Measurements from ENCODE around the gene CAMTA1.

CAMTA1 gene

DNA sequence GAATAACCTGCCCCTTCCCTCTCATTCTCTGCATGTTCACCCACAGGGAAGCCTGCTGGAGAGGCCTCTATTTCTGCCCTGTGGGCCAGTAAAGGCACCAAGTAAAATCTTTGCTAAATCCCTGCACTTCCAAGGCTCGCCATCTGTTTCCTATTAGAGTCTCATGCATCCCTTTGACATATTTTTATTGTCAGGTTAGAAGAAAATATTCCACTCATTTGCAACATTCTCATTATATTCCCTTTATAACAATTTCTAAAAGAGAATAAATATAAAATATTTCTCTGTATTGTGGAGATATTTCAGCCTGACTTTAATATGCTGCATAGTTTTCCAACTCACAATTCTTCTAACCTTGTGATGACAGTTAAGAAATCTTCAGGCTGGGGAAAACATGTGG is 645.4 kb downstream of the CAMTA1 start:
- no peak for DNase-seq

DNA sequence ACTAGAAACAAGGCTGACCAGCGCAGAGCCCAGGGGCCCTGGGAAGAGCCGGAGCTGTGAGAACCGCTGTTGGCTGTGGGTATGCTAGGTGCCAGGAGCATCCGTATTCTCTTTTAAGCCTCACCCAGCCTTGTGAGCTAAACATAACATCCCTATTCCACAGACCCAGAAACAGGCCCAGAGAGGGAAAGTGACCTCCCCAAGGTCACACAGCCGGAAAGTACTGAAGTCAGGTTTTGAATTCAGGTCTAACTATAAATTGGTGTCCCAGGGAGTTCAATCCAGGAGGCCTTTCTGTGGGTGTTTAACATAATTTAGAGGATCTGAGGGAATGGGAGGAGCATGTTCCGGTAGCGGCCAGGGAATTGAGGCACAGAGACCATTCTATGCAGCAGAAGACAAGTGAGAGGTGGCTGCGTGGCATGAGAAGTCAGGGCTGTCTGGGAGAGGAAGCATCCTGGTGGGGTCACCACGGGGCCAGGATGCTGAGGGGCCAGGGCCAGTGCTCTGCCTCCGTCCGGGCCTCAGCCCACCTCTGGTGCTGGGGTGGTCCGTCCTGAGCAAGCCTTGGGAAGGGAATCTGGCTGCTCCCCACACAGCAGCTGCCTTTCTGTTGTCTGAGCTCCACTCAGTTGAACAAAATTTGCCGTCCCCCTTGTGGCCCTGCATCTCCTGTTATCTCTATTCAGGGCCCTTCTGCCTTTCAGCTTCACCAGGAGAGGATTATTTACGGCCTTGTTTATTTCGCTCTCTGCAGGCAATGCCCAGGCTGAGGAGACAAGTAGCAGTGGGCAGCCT is 647.0 kb downstream of the CAMTA1 start:
- no peak for DNase-seq

DNA sequence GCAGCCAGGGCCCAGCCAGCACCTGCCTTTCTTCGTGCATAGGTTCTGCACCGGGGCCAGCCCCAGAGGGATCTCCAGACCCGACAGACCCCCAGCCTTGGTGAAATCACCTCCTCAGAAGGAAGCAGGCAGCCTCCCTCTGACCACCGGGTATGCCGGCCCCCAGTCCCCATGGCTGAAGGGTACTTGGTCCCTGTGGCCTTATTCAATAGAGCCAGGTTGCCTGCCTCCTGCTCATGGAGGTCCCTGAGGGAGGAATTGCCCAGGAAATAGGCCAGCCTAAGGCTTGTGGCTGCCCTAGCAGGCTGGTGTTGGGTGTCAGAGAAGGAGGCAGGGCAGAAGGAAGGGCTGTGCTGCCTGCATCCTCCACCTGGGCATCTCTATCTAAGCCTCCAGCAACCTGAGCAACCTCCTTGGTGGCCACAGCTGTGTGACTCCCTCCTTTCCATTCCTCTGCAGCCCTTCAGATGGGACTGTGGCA is 647.7 kb downstream of the CAMTA1 start:
- DNase-seq = no peak

DNA sequence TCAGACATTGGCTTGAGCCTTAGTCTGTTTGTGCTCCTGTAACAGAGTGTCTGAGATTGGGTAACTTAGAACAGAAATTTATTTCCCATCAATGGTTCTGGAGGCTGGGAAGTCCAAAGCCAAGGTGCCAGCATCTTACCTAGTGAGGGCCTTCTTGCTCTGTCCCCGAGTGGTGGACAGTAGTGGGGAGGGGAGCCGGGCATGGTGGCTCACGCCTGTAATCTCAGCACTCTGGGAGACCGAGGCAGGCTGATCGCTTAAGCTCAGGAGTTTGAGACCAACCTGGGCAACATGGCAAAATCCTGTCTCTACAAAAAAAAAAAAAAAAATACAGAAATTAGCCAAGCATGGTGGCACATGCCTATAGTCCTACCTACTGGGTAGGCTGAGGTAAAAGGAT is 649.3 kb downstream of the CAMTA1 start:
- DNase-seq = no peak

DNA sequence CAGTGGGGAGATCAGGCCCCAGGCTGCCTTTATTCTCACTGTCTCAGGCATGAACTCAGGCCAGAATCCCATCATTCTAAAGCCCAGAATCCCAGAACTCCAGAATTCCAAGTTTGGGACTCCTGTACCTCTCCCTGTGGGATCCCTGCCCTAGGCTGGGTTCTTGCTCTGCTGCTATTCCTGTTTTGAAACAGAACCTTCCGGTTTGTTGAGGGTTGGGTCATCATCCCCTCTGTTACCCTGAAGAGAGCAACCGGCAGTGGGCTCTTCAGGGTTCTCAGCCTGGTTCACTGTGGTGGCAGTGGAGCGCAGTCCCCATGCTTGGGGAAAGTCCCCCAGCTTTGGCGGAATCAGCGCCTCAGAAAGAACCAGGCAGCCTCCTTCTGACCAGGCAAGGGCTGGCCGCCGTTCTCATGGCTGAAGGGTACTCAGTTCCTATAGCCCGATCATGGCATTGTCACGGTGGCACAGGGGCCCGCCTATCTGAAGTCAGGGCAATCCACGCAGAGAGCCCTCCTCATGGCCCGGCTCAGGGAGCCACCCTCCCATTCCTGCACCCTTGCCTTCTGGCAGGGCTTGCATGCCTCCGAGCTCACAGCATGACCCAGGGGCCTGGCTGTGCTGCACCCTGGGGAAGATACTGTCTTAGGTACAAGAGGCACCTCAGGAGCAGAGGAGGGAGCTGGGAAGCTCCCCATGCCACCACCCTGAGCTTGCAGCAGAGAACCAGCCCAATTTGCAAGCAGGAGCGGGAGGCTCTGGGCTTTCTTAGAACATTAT is 650.2 kb downstream of the CAMTA1 start:
- no peak for DNase-seq

DNA sequence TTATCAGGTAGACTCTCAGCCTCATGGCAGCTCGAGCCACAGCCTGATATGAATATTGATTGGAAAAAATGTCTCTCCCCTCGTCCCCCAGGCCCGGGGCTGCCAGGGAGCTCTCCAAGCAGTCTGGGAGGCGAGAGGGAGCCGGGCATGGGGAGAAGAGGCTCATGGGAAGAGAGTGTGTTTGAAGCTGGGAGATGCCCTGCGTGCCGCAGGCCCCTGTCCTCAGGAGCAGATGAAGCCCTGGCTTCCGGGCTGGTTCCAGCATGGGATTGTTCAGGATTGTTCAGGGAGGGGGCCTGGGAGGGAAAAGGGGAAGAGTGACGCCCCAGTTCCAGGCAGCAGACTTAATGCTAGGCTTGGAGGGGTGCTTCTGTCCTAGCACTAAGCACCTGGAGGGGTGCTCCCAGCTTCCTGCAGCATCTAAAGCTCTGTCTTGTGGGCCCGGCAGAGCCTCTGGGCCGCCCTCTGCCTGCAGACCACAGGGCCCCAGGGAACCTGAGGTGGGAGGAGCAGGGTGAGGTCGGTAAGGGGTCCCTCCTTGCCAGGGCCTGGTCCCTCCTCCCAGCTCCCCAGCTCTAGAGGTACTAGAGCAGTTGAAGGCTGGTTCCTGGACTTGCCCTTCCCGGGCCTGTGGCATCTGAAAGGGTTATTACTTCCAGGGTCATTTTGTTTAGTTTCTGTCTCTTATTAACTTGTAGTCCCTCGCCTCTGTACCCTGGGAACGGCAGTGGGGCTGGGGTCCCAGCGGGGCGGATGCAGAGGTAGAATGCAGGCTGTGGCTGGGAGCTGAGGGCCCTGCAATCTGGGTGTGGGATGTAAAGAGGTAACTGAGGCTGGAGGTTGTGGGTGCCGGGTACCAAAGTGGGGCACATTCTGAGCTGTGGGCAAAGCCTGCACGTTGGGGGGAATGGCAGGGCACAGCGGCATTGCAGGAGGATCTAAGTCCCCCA is 651.1 kb downstream of the CAMTA1 start:
- DNase-seq = no peak

DNA sequence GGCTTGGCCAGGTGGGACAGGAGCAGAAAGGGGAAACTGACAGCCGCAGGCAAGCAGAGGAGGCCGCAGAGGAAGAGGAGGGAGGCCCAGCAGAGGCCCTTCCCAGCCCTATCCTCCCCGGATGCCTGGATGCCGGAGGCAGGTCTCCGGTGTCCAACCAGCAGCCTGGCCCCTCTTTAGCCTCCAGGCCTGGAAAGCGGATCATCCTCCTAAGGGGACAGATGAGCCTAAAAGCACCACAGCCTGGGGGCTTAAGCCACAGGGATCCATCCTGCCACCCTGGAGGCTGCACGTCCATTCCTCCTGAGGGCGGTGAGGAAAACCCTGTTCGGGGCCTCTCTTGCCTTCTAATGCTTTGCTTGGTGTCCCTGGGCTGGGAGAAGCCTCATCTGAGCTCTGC is 651.8 kb downstream of the CAMTA1 start:
- no peak for DNase-seq

DNA sequence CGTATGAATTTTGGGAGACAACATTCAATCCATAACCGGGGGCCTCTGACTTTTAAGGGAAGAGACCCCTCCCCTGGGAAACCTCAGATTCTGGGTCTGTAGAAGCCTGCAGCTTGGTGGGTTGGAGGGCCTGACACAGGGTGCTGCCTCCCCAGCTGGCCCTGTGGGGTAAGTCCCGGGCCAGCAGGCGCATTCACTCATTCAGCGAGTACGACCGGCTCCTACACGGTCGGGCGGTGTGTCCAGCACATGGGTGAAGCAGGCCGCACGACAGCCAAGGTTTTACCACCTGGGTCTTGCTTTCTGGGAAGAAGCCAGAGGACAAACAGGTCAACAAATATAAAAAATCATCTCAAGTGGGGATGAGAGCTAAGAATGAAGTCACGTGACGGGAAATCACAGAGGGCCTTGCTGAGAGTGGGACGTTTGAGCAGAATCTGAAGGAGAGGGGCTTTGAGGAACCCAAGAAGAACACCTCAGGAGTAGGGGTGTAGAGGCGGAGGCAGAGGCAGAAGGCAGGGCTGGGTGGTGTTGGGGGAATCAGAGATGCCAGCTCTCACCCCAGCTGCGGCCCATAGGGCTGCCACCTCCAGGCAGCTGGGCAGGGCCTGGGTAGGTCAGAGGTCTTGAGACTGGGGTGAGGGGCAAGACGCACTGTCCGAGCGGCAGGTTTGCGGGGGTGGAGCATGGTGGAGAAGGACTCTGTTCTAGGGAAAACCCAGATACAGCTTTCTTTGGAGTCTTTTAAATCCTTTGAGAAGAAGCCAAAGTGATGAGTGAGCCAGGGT is 652.5 kb downstream of the CAMTA1 start:
- no peak for DNase-seq

DNA sequence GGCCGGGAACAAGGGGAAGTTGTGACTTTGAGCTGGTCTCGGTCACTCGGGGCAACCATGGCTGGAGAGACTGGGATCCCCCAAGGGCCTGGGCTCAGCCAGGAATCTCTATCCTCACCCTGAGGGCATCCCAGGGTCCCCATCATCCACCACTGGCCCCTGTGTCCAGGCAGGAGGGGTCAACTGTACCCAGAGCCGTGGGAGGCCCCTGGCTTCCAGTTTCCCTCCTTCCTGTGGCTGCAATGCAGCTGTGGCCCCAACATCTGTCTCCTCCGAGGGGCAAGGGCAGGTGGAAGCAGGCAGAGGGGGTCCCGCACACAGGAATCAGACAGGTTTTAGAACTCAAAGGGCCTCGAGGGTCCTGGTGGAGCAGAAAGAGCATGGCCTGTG is 653.1 kb downstream of the CAMTA1 start:
- no peak for DNase-seq

DNA sequence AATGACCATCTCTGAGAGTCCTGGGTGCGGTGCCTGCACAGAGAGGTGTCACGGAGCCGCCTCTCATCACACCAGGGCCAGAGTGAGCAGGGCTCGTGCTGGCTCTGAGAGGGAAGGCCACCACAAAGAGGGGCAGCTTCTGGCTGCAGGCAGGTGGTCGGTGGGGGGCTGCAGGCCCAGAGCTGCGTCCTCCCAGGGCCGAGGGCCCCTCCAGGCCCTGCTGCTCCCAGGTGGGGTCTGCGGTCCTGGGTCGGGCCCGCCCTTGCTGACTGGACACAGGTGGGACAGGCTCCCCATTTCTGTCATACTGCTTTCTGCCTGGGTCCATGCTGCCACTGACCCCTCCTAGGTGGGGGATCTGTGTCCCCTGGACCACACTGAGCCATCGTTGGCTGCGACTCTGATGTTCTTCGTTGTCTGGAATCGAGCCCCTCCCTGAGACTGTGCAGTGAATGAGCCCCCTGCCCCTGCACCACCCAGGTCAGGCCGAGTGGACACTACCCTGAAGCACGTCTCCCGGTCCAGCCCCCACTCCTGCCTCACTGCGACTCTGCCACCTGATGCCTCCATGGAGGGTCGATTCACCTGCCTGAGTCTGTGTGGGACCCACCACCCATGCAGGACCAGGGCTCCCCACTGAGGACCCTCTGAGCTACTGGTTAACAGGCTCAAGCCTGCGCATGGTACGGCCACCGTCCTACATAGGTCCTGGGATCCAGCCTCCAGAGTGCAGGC is 653.8 kb downstream of the CAMTA1 start:
- no peak for DNase-seq

DNA sequence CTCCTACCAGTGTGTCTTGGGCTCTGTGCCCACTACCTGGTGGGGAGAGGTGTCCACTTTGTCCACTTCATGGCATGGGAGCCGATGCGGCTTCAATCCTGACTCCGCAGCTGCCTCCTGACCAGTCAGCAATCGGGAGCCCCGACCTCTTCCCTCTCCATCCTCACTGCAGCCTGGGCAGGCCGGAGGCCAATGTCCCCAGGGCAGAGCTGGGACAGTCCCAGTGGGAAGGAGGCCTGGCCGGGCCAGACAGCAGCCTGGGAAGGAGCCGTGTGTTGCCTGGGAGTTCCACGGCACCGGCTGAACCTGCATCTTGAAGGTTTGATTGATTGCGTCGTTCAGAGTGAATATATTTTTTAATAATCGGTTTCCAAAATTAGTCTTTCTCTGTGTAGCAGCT is 654.9 kb downstream of the CAMTA1 start:
- no peak for DNase-seq

DNA sequence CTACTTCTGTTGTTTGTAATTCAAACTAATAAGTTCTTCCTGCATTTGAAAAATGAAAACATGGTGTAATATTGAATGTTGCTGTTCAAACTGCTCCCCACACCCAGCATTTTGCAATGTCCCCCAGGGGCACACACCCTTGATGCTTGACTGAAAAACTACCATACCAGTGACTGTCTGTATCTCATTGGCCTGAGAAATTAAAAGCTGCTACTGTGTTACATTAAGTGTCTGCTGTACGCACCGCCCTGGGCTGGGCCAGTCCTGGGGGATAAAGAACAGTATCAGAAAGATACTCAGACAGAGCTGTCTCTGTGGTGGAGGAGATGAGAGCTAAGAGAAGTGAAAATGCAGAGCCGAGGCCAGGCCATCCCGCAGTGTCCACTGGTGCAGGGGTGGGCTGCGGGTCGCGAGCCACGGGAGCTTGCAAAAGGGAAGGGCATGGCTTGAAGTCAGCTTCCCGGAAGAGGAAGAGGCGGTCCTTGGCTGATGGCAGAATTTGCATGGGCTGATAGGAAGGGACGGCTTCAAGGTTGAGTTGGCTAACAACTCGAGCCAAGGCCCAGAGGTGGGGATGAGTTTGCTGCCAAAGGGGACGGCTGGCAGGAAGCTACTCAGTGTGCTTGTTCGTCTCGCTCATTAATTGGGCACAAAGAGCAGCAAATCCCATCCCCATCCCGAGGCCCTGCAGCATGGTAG is 656.0 kb downstream of the CAMTA1 start:
- DNase-seq = no peak

DNA sequence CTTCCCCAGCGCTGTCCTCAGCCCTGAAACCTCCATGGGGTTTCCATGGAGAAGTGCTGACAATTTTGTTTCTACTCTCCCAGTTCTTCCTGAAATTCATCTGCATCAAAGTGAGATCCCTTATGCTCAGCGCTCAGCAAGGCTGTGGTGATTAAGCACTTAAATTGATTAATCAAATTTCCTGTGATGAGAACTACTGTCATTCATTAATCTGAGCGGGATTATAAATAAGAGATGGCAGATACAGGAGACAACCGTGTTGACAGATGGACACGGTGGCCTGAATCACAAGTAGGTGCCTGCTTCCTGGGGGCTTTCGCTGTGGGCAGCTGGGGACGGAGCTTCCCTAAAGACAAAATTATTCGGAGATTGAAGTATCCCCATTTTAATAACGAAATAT is 656.8 kb downstream of the CAMTA1 start:
- DNase-seq = no peak

DNA sequence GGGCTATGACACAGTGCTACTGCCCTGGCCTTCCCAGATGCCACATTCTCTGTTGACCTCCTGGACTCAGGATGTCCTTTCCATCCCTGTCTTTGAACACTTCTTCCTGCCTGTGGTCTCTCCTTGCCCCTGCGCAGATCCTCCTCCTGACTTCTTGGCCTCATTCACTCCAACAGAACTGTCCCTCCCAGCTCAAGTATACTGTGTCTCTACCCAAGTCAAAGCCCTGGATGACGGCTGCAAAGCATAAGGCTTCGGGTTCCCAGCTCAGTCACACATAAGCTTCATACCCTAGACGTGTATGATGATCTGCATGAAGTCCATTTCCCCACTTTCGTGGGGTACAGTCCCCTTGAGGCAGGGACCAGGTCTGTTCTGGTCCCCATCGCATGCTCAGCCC is 657.7 kb downstream of the CAMTA1 start:
- no peak for DNase-seq

DNA sequence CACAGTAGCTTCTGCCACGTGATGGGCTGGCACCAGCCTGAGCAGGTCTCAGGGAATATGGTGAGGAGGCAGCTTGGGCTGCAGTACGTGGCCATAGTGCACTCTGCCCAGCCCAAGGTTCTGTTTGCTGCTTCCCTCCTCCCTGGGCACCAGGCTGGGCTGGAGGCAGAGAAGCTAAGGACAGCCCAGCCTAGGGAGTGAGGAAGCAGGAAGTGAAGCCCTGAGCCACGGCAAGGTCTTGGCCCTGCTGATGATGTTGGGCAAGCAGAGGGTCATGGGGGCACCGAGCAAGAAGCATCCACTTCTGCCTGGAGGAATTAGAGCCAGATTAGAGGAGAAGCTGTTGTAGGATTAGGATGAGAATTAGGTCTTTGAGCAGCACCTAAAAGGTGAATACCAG is 659.1 kb downstream of the CAMTA1 start:
- DNase-seq = no peak

DNA sequence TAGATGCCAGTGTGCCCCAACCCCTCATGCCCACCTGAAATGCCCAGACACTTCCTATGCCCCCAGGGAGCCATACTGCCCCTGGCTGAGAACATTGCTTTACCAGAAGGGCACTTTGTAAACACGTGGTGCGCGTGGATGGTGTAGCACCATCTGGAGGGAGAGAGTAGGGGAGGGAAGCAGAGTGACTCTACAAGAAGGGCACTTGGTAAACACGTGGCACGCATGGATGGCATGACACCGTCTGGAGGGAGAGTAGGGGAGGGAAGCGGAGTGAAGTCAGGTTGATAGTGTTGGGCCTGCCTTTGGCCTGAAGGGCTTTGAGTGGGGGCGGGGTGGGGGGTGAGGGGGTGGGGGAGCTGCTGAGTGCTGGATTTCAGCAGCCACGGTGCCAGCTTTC is 661.8 kb downstream of the CAMTA1 start:
- no peak for DNase-seq

DNA sequence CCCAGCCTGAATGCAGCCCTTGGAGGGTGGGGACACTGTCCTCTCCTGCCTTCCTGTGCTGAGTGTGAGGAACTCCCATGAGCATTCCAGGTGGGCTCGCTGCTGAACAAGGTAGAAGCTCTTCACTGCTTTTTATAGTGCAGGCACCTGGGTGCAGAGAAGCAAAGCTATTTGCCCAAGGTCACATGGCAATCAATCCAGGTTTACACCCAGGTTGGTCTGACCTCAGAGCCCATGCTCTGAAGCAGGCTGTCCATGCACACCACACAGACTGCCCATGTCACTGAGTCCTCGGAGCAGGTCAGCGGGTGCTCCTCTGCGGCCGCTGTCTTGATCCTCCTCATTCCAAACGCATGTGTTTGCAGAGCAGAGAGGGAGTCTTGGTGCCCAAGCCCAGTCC is 662.5 kb downstream of the CAMTA1 start:
- no peak for DNase-seq

DNA sequence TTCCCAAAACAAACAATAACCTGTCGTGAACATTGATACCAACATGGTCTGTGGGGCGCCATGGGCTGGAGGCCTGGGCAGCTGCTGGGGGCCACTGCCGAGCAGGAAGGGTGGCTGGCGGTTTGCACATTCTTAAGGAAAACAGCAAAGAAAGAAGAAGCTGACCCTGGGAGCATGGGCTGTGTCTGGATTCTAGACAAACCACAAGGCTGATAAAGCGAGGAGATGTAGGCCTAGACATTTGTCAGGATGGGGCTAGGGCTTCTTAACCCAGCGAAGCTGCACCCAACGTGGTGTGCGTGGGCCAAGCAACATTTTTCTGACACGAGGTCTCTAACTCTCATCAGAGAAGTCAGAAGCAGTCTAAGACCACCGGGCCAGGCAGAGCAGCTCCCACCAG is 663.7 kb downstream of the CAMTA1 start:
- DNase-seq = no peak

DNA sequence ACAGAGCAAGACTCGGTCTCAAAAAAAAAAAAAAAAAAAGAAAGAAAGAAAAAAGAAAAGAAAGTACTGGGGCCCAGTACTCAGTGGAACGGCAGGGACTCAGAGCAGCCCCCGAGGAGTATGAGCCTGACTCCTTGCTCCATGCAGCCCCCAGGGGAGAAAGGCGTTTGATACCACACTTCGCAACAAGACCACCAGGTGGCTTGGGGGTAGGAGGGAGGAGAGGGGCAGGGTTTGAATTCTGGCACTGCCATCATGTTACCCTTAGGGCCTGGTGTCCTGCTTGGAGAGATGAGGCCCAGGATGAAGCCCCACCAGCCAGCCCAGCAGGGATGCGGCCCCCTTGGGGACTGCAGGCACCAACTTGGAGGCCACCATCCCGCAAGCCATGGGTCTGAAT is 664.5 kb downstream of the CAMTA1 start:
- DNase-seq = no peak

DNA sequence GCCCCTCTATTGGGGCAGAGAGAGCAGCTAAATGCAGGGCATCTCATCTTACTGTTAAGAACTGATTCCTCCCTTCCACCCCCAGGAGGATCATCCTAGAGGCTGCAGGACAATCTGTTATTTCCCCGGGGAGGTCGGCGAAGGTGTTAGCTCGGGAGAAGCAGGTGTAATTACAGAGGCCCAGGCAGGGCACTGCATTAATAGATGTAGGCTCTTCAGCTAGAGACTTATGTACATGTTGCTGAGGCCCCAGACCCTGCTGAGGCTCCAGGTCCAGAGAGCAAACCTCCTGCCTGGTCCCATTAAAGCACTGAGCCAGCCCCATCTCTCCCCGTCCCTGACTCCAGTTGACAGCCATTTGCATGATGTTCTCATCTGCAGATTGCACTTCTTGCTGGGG is 665.6 kb downstream of the CAMTA1 start:
- no peak for DNase-seq

DNA sequence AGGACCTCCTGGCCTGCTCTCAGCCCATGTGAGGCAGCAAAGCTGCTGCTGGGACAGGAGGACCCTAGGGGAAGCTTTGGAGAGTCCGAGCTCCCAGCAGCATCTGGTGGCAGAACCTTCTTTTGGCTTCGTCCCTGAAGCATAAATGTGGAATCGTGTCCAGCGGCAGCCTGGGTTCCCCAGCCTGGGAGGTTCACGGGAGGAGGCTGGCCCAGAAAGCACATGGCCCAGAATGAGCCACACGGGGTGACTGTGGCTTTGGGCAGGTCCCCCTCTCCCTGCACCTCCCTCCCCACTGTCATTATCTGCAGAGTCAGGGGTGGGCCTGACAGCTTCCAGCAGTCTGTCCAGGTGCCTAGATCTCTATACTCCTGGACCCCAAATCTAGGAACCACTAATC is 667.8 kb downstream of the CAMTA1 start:
- DNase-seq = no peak

Data from 8988T (cell line).